ENCODE results near the gene OR52K2.

- no peak for TF ChIP-seq CTCF (IDR thresholded peaks at IDR 0.05)
- no peak for TF ChIP-seq ZFX (IDR thresholded peaks at IDR 0.05; ENCODE audit: borderline replicate concordance)
These were observed 46.4 kb downstream of the OR52K2 start for GRCh38 chr11:4495487-4495886.
